ENCODE measurements around the gene BCR. TPM values are rescaled to one million over a fixed set of nuclear protein-coding genes. Genes with fewer than 3 reads are reported as not detected.

The BCR gene
- total RNA-seq, 1 experiment from 2014 or later: 77.0 TPM

DNA sequence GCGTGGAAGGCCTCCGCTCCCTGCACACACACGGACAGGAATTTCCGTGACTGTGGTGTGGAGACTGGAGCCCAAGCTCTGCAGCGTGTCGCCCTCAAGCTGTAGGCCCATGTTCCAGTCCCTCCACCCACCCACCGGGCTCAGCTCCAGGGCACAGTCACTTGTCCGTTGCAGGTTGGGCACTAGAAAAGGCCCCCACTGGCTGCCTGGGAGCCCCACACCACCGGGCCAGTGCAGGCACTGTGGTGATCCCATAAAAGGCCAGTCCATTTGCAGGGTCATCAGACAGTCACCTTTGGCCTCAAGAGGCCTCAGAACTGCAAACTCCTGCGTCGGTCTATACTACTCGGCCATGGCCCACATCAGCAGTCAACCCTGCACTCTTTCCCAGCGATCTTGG lies 18.7 kb upstream of the BCR start:
- no peak overlapping the region for H3K56ac ChIP-seq (ENCODE audit: insufficient read length, low read depth, low read length)
- H3K9ac ChIP-seq (ENCODE audit: extremely low read depth, insufficient read length, low read length): no peak overlapping the region
- H3K23me2 ChIP-seq (ENCODE audit: insufficient read length, low read depth, low read length, poor library complexity, severe bottlenecking): no peaks in the 10 kb centered on the region
- H3K18ac ChIP-seq (ENCODE audit: insufficient read length, low read depth, low read length): no peak overlapping the region
- H3K9me3 ChIP-seq (ENCODE audit: control insufficient read depth, low read depth, low read length): no peaks in the 10 kb centered on the region
- Mint-ChIP-seq H3K4me3 (no peak overlapping the region), H3K27me3 (ENCODE audit: low read depth) (peaks cover 11% of the 10 kb centered on the region), H3K36me3 (ENCODE audit: insufficient read depth in 1 of 3, low read depth in 3 of 3) (no peaks in the 10 kb centered on the region; a peak in 1 of 7 replicates), H3K4me1 (peaks cover 8 to 26% of the 10 kb centered on the region in 2 experiments), H3K9me3 (no peaks in the 10 kb centered on the region), H3K27ac (peak overlapping the region in 1 of 3 experiments; percentile 62; a peak in 1 of 7 replicates)
- no CpG with 5 or more reads among the region's 13 CpGs for WGBS (ENCODE audit: extremely low coverage, insufficient read length, low lambda C conversion rate)
- TF ChIP-seq, protein P1, sequence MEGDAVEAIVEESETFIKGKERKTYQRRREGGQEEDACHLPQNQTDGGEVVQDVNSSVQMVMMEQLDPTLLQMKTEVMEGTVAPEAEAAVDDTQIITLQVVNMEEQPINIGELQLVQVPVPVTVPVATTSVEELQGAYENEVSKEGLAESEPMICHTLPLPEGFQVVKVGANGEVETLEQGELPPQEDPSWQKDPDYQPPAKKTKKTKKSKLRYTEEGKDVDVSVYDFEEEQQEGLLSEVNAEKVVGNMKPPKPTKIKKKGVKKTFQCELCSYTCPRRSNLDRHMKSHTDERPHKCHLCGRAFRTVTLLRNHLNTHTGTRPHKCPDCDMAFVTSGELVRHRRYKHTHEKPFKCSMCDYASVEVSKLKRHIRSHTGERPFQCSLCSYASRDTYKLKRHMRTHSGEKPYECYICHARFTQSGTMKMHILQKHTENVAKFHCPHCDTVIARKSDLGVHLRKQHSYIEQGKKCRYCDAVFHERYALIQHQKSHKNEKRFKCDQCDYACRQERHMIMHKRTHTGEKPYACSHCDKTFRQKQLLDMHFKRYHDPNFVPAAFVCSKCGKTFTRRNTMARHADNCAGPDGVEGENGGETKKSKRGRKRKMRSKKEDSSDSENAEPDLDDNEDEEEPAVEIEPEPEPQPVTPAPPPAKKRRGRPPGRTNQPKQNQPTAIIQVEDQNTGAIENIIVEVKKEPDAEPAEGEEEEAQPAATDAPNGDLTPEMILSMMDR (conservative IDR thresholded peaks at IDR 0.05): no peak
- no peak overlapping the region for H3K27ac ChIP-seq (ENCODE audit: insufficient read length, low read depth, low read length)
- H3K4me1 ChIP-seq (ENCODE audit: insufficient read depth, low read length): no peaks in the 10 kb centered on the region
- no peak overlapping the region for H3K4ac ChIP-seq (ENCODE audit: low read depth, low read length)
- no peaks in the 10 kb centered on the region for H3K79me2 ChIP-seq (ENCODE audit: insufficient read depth, low read length)
- no peak overlapping the region for H4K91ac ChIP-seq (ENCODE audit: insufficient read length, low read depth, low read length)
- no peak overlapping the region for H2BK12ac ChIP-seq (ENCODE audit: insufficient read length, low read depth, low read length)
- no peak overlapping the region for H2AK5ac ChIP-seq (ENCODE audit: insufficient read length, low read length)
- H2BK120ac ChIP-seq (ENCODE audit: low read depth, low read length, poor library complexity, severe bottlenecking): no peak overlapping the region
- no peak overlapping the region for H4K5ac ChIP-seq (ENCODE audit: insufficient read length, low read depth, low read length)
- H3K79me1 ChIP-seq (ENCODE audit: insufficient read depth, low read depth, low read length, poor library complexity, severe bottlenecking): no peaks in the 10 kb centered on the region
- DNase-seq: no peak
- H4K20me1 ChIP-seq (ENCODE audit: control insufficient read depth, insufficient read depth, insufficient read length): no peaks in the 10 kb centered on the region
- no peak overlapping the region for H3K23ac ChIP-seq (ENCODE audit: insufficient read length, low read depth, low read length)
- H4K8ac ChIP-seq (replicated peaks; ENCODE audit: insufficient read length, low read depth, low read length): no peak overlapping the region
- no peak overlapping the region for H2AFZ ChIP-seq (ENCODE audit: low read length)
- no peak overlapping the region for H3T11ph ChIP-seq (ENCODE audit: low read length)
- no peak overlapping the region for H3K4me2 ChIP-seq (ENCODE audit: insufficient read depth, insufficient read length, low read length)
- H2BK15ac ChIP-seq (ENCODE audit: low read depth, low read length): no peak overlapping the region
- H3K14ac ChIP-seq (ENCODE audit: insufficient read depth, low read length): no peak overlapping the region; the same call in 1 of the 2 replicates
- no peak overlapping the region for H2BK20ac ChIP-seq (ENCODE audit: low read depth, low read length, poor library complexity, severe bottlenecking)
- no peak overlapping the region for H2BK5ac ChIP-seq (ENCODE audit: insufficient read length, low read length)
- H3K27me3 ChIP-seq (ENCODE audit: insufficient read depth, low read length): no peaks in the 10 kb centered on the region
